IMR-90 (cell line): ENCODE data around the gene NAT14.

ENCODE experiments used
- BHLHE40 ChIP-seq: fragments of 150-350 bp; IDR thresholded peaks from 2 replicates; pipeline ENCODE4 v1.6.1; 2016; ENCODE audit warnings: mild to moderate bottlenecking, low read depth, low read length
- CEBPB ChIP-seq: IDR thresholded peaks from 2 replicates; pipeline ENCODE4 v1.6.1; 2012; ENCODE audit warnings: low read depth, low read length, improper control_type of control experiment
- ELK1 ChIP-seq: fragments of 150-350 bp; IDR thresholded peaks from 2 replicates; pipeline ENCODE4 v1.6.1; 2016; ENCODE audit warnings: low read depth, mild to moderate bottlenecking, low read length, moderate library complexity, borderline replicate concordance
- MAFK ChIP-seq: IDR thresholded peaks from 2 replicates; pipeline ENCODE4 v1.6.1; 2012; ENCODE audit warnings: low read depth, low read length, improper control_type of control experiment
- POLR2A ChIP-seq: IDR thresholded peaks from 2 replicates; pipeline ENCODE4 v1.6.1; 2012; ENCODE audit warnings: mild to moderate bottlenecking, low read depth, low read length
- TF ChIP-seq, protein P1 (sequence below): conservative IDR thresholded peaks from 2 replicates; pipeline ENCODE4 v1.5.1; 2012; ENCODE audit warnings: mild to moderate bottlenecking, low read depth, low read length, improper control_type of control experiment
- TF ChIP-seq, protein P2 (sequence below): fragments of 150-350 bp; IDR thresholded peaks from 2 replicates; pipeline ENCODE4 v1.6.1; 2017; ENCODE audit warnings: mild to moderate bottlenecking, antibody characterized with exemption, low read length, low read depth

- TF ChIP-seq ELK1 (no peak), CEBPB (no peak), POLR2A (no peak), BHLHE40 (no peak), MAFK (no peak)
- TF ChIP-seq, protein P1, sequence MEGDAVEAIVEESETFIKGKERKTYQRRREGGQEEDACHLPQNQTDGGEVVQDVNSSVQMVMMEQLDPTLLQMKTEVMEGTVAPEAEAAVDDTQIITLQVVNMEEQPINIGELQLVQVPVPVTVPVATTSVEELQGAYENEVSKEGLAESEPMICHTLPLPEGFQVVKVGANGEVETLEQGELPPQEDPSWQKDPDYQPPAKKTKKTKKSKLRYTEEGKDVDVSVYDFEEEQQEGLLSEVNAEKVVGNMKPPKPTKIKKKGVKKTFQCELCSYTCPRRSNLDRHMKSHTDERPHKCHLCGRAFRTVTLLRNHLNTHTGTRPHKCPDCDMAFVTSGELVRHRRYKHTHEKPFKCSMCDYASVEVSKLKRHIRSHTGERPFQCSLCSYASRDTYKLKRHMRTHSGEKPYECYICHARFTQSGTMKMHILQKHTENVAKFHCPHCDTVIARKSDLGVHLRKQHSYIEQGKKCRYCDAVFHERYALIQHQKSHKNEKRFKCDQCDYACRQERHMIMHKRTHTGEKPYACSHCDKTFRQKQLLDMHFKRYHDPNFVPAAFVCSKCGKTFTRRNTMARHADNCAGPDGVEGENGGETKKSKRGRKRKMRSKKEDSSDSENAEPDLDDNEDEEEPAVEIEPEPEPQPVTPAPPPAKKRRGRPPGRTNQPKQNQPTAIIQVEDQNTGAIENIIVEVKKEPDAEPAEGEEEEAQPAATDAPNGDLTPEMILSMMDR = no peak
- TF ChIP-seq, protein P2, sequence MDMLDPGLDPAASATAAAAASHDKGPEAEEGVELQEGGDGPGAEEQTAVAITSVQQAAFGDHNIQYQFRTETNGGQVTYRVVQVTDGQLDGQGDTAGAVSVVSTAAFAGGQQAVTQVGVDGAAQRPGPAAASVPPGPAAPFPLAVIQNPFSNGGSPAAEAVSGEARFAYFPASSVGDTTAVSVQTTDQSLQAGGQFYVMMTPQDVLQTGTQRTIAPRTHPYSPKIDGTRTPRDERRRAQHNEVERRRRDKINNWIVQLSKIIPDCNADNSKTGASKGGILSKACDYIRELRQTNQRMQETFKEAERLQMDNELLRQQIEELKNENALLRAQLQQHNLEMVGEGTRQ = no peak
Observed at GRCh38 chr19:55530996-55531395, 46.0 kb downstream of the NAT14 start.
